Pancreas (tissue), 10 donors: ENCODE measurements around the gene NPPA. TPM values are rescaled to one million over a fixed set of nuclear protein-coding genes. Genes with fewer than 3 reads are reported as not detected.

Experiments
- ATAC-seq, 4 donors: fragments of 200-7000 bp; cut with Tn5 transposase; one replicate each; pipeline versions ENCODE4 v1.8.0 to v1.9.1; 2020; ENCODE audit warnings: mild to moderate bottlenecking in 4 of 4, moderate library complexity in 4 of 4
- DNase-seq, 6 donors: peaks; one replicate each; pipeline ENCODE4 v3.0.0-alpha.2; 2020
- FAIRE-seq: peaks from 2 replicates; lab custom pipeline; 2012; peaks lifted over from hg19 to GRCh38; lab: Jason Lieb, UNC
- H3K27ac ChIP-seq, 4 donors: fragments of 200-600 bp; sonication (generic); 1 replicate in 3 of 4; 2 replicates in 1 of 4; pipeline versions ENCODE4 v1.5.0 to v1.8.0; 2020
- H3K27me3 ChIP-seq, 4 donors: fragments of 200-600 bp; one replicate each; pipeline ENCODE4 v1.8.0; 2021
- H3K36me3 ChIP-seq, 3 donors: fragments of 200-600 bp; sonication (generic) in 1 of 3; one replicate each; pipeline versions ENCODE4 v1.5.0 to v1.8.0; 2020 to 2021
- H3K4me1 ChIP-seq, 3 donors: fragments of 200-600 bp; one replicate each; pipeline ENCODE4 v1.8.0; 2021
- H3K4me3 ChIP-seq, 4 donors: fragments of 200-600 bp; sonication (generic) in 2 of 4; one replicate each; pipeline versions ENCODE4 v1.5.0 to v1.8.0; 2020 to 2021
- H3K9me3 ChIP-seq, 4 donors: fragments of 200-600 bp; one replicate each; pipeline ENCODE4 v1.8.0; 2021
- CTCF ChIP-seq, 4 donors: fragments of 200-600 bp; sonication (generic) in 3 of 4; IDR thresholded peaks; one replicate each; pipeline versions ENCODE4 v1.5.0 to v1.8.0; 2021; ENCODE audit warnings: antibody characterized with exemption in 4 of 4
- WGBS, 2 donors: extraction: QIAGEN DNeasy Blood & Tissue Kit; methylation state at CpG; one replicate each; pipeline ENCODE4 v1.1.7; 2013; 5-methylcytosine and 5-hydroxymethylcytosine counted together
- intact Hi-C, 3 donors: fragments of 100-400 bp; cut with DNase I; formaldehyde crosslinking; loops; one replicate each; pipeline versions ENCODE4 v1.11.1 to v1.14.2; 2022
- polyA plus RNA-seq, 2 donors: library from polyadenylated mRNA; stranded (reverse); fragments of 200-250 nt; gene quantifications; one replicate each; pipeline ENCODE4 v1.2.3, GENCODE V29; 2013
- total RNA-seq, 6 donors: library from RNA; stranded (reverse); fragmentation: NEBNext Ultra II Directional in 4 of 6; extraction: Animal tissue kit (Norgen Biotek cat#: 25700) in 4 of 6; gene quantifications; one replicate each; pipeline versions ENCODE4 v1.2.1 to v1.2.4, GENCODE V29; 2021 to 2023
- donor health status: healthy with polysubstance abuse.
- donor health status: DM: no; HTN: no; CAD: no; lungs with moderate emphysema.
- donor health status: DM: no; HTN: no; CAD: no.
- donor health status: control.
- donor health status: control.
- donor health status: Bipolar disorder and iron deficiency.
- donor health status: DM: yes; HTN: yes; CAD: no.
- donor health status: DM: no; HTN: no; CAD: no.
- donor health status: DM: no; HTN: no; CAD: no.
- donor health status: DM: yes; HTN: yes; CAD: no.

The NPPA gene
- total and polyA plus RNA-seq, 8 donors: 0.24 to 1.3 (median 0.28) TPM; not detected in 5

- no peak for TF ChIP-seq CTCF (IDR thresholded peaks at IDR 0.05)
- Histone ChIP-seq H3K4me3 (no peak overlapping the region), H3K4me1 (peaks cover 7 to 25% (median 12%) of the 10 kb centered on the region in 3 donors), H3K27me3 (no peaks in the 10 kb centered on the region), H3K27ac (no peak overlapping the region), H3K9me3 (no peaks in the 10 kb centered on the region), H3K36me3 (peaks cover 0 to 25% (median 3%) of the 10 kb centered on the region in 3 donors)
- ATAC-seq: no peak
- peak in 1 of 6 donors; percentile 25 for DNase-seq
- no peak for FAIRE-seq
- intact Hi-C loops: no loop called here
- WGBS, 2 donors: 92 to 95% methylated on average over 9 of the region's 9 CpGs
Measured at GRCh38 chr1:11799896-11800295, 47.7 kb downstream of the NPPA start.

GRCh38 chr1:11799099-11799498 is 48.5 kb downstream of the NPPA start:
- H3K4me1 ChIP-seq: peaks cover 2 to 19% (median 5%) of the 10 kb centered on the region in 3 donors
- no peak overlapping the region for H3K27ac ChIP-seq
- no peak overlapping the region for H3K4me3 ChIP-seq
- peaks cover 0 to 28% (median 8%) of the 10 kb centered on the region in 3 donors for H3K36me3 ChIP-seq
- no peaks in the 10 kb centered on the region for H3K9me3 ChIP-seq
- intact Hi-C loops: no loop called here
- DNase-seq (peak in 1 of 6 donors; percentile 30), ATAC-seq (no peak), FAIRE-seq (no peak)
- WGBS, 2 donors: 96 to 97% methylated on average over 5 of the region's 5 CpGs
- TF ChIP-seq CTCF (IDR thresholded peaks at IDR 0.05): no peak
- H3K27me3 ChIP-seq: no peaks in the 10 kb centered on the region

- 82 to 90% methylated on average over 6 of the region's 6 CpGs for WGBS, 2 donors
- Histone ChIP-seq H3K4me1 (peaks cover 0 to 5% (median 0%) of the 10 kb centered on the region in 3 donors), H3K9me3 (no peaks in the 10 kb centered on the region), H3K4me3 (no peak overlapping the region), H3K27ac (no peak overlapping the region), H3K27me3 (no peaks in the 10 kb centered on the region), H3K36me3 (peaks cover 0 to 32% (median 8%) of the 10 kb centered on the region in 3 donors)
- no peak for FAIRE-seq
- ATAC-seq: peak in 1 of 4 donors; percentile 38
- TF ChIP-seq CTCF (IDR thresholded peaks at IDR 0.05): no peak
- peak in 2 of 6 donors; percentile 35 to 60 for DNase-seq
- intact Hi-C loops: no loop called here
Measured at GRCh38 chr1:11797525-11798216, 49.9 kb downstream of the NPPA start.

- intact Hi-C loops: no loop called here
- H3K9me3 ChIP-seq: no peaks in the 10 kb centered on the region
- no peak overlapping the region for H3K4me3 ChIP-seq
- DNase-seq (peak in 1 of 6 donors; percentile 28), ATAC-seq (no peak), FAIRE-seq (no peak)
- peaks cover 0 to 30% (median 8%) of the 10 kb centered on the region in 3 donors for H3K36me3 ChIP-seq
- no peak overlapping the region for H3K27ac ChIP-seq
- 92 to 95% methylated on average over 15 of the region's 15 CpGs for WGBS, 2 donors
- no peaks in the 10 kb centered on the region for H3K27me3 ChIP-seq
- peaks cover 0 to 6% (median 0%) of the 10 kb centered on the region in 3 donors for H3K4me1 ChIP-seq
- TF ChIP-seq CTCF (IDR thresholded peaks at IDR 0.05): no peak
Measured at GRCh38 chr1:11796036-11796828, 51.4 kb downstream of the NPPA start.

Other genes with a start within 250 kb of the NPPA start
- gene FBXO2, start 193.4 kb downstream of the NPPA start, total RNA-seq: 10 to 100 TPM; 27.5 to 75.6 (median 43.7) TPM
- 10 to 100 TPM; 25.3 to 58.6 TPM for gene FBXO2, start 193.4 kb downstream of the NPPA start, polyA plus RNA-seq
- gene FBXO44, start 192.9 kb downstream of the NPPA start, total RNA-seq: 10 to 100 TPM; 12.1 to 19.0 (median 14.8) TPM
- gene FBXO44, start 192.9 kb downstream of the NPPA start, polyA plus RNA-seq: 10 to 100 TPM; 36.9 to 54.6 TPM
- gene FBXO6, start 183.6 kb downstream of the NPPA start, total RNA-seq: 1 to 10 TPM; 4.8 to 8.0 (median 6.9) TPM
- gene FBXO6, start 183.6 kb downstream of the NPPA start, polyA plus RNA-seq: 1 to 10 TPM; 7.7 TPM
- 10 to 100 TPM; 15.6 to 23.7 (median 20.2) TPM for gene MAD2L2, start 166.6 kb downstream of the NPPA start, total RNA-seq
- 10 to 100 TPM; 24.5 to 27.0 TPM for gene MAD2L2, start 166.6 kb downstream of the NPPA start, polyA plus RNA-seq
- gene DRAXIN, start 156.1 kb downstream of the NPPA start, total RNA-seq: under 1 TPM in 5 of 6 donors, not detected in 1; 0.03 to 0.09 (median 0.03) TPM
- under 1 TPM; under 0.01 TPM for gene DRAXIN, start 156.1 kb downstream of the NPPA start, polyA plus RNA-seq
- gene AGTRAP, start 111.6 kb downstream of the NPPA start, total RNA-seq: 10 to 100 TPM; 16.8 to 28.1 (median 22.0) TPM
- gene AGTRAP, start 111.6 kb downstream of the NPPA start, polyA plus RNA-seq: 10 to 100 TPM; 28.5 to 38.5 TPM
- gene C1orf167, start 85.6 kb downstream of the NPPA start, total RNA-seq: under 1 TPM in 1 of 6 donors, not detected in 5; 0.37 TPM
- 1 to 10 TPM in 1 of 2 donors, under 1 TPM in 1; 0.85 to 1.4 TPM for gene C1orf167, start 85.6 kb downstream of the NPPA start, polyA plus RNA-seq
- gene MTHFR, start 41.8 kb downstream of the NPPA start, total RNA-seq: 10 to 100 TPM; 12.7 to 18.2 (median 15.6) TPM
- gene MTHFR, start 41.8 kb downstream of the NPPA start, polyA plus RNA-seq: 10 to 100 TPM in 1 of 2 donors, 1 to 10 TPM in 1; 9.6 to 19.1 TPM
- gene CLCN6, start 41.6 kb downstream of the NPPA start, total RNA-seq: 10 to 100 TPM in 1 of 6 donors, 1 to 10 TPM in 5; 4.3 to 12.3 (median 6.0) TPM
- 10 to 100 TPM; 13.6 to 16.8 TPM for gene CLCN6, start 41.6 kb downstream of the NPPA start, polyA plus RNA-seq
- 1 to 10 TPM in 1 of 6 donors, under 1 TPM in 2, not detected in 3; 0.28 to 1.5 (median 0.31) TPM for gene NPPB, start 11.2 kb upstream of the NPPA start, total RNA-seq
- 1 to 10 TPM in 1 of 2 donors, under 1 TPM in 1; 0.95 to 1.6 TPM for gene NPPB, start 11.2 kb upstream of the NPPA start, polyA plus RNA-seq
- gene KIAA2013, start 78.6 kb upstream of the NPPA start, total RNA-seq: 10 to 100 TPM; 23.9 to 33.8 (median 28.0) TPM
- 10 to 100 TPM; 21.0 to 25.3 TPM for gene KIAA2013, start 78.6 kb upstream of the NPPA start, polyA plus RNA-seq
- gene PLOD1, start 86.9 kb upstream of the NPPA start, total RNA-seq: 10 to 100 TPM; 25.3 to 55.2 (median 37.7) TPM
- gene PLOD1, start 86.9 kb upstream of the NPPA start, polyA plus RNA-seq: 10 to 100 TPM; 20.0 to 30.5 TPM
- gene MFN2, start 132.7 kb upstream of the NPPA start, total RNA-seq: 10 to 100 TPM; 20.4 to 34.4 (median 26.0) TPM
- 10 to 100 TPM; 13.7 to 21.7 TPM for gene MFN2, start 132.7 kb upstream of the NPPA start, polyA plus RNA-seq
- 10 to 100 TPM in 5 of 6 donors, 1 to 10 TPM in 1; 9.3 to 17.8 (median 12.3) TPM for gene MIIP, start 171.7 kb upstream of the NPPA start, total RNA-seq
- 10 to 100 TPM; 48.4 to 59.1 TPM for gene MIIP, start 171.7 kb upstream of the NPPA start, polyA plus RNA-seq
- gene TNFRSF8, start 215.5 kb upstream of the NPPA start, total RNA-seq: under 1 TPM in 5 of 6 donors, not detected in 1; 0.08 to 0.72 (median 0.25) TPM
- under 1 TPM; 0.14 to 0.72 TPM for gene TNFRSF8, start 215.5 kb upstream of the NPPA start, polyA plus RNA-seq